Activated naive CD4-positive, alpha-beta T cell treated with anti-CD3 and anti-CD28 coated beads, Interleukin-2, amount 10 ng/mL, durations not matched to agents 7 days and 5 days (primary cell): Measurements from ENCODE around the gene EXOC2.

ENCODE experiments used
- CTCF ChIA-PET: fragments of 350-600 bp; sonication (Branson Sonifier 250); formaldehyde crosslinking; loops from one replicate; lab custom pipeline; 2021; ENCODE audit warnings: antibody characterized with exemption; lab: Charles Lee
- DNase-seq: peaks from one replicate; pipeline ENCODE4 v3.0.0-alpha.2; 2020
- H3K27ac Mint-ChIP-seq: one replicate; pipeline ENCODE4 v1.8.0; 2021; ENCODE audit warnings: mild to moderate bottlenecking, moderate library complexity, mixed read lengths
- H3K27me3 Mint-ChIP-seq: one replicate; pipeline ENCODE4 v1.8.0; 2021; ENCODE audit warnings: mild to moderate bottlenecking, mixed read lengths
- H3K36me3 Mint-ChIP-seq: one replicate; pipeline ENCODE4 v1.8.0; 2021; ENCODE audit warnings: mixed read lengths
- H3K4me1 Mint-ChIP-seq: one replicate; pipeline ENCODE4 v1.8.0; 2021; ENCODE audit warnings: mixed read lengths
- H3K4me3 Mint-ChIP-seq: one replicate; pipeline ENCODE4 v1.8.0; 2021; ENCODE audit warnings: mild to moderate bottlenecking, moderate library complexity, mixed read lengths
- H3K9me3 Mint-ChIP-seq: one replicate; pipeline ENCODE4 v1.8.0; 2021; ENCODE audit warnings: mixed read lengths

EXOC2 gene

GRCh38 chr6:657743-658142 lies 35.2 kb downstream of the EXOC2 start:
- Mint-ChIP-seq H3K9me3 (peaks cover 2% of the 10 kb centered on the region), H3K4me3 (no peak overlapping the region), H3K36me3 (peaks cover 23% of the 10 kb centered on the region), H3K27me3 (no peaks in the 10 kb centered on the region), H3K27ac (no peak overlapping the region), H3K4me1 (peaks cover 31% of the 10 kb centered on the region)
- CTCF ChIA-PET: no interaction called here
- DNase-seq: no peak

GRCh38 chr6:656460-657252 lies 36.3 kb downstream of the EXOC2 start, which contains the start of gene HUS1B:
Gene HUS1B (minus strand): TSS chr6:657100. CDS start chr6:656944, 156 bp downstream.
- Mint-ChIP-seq H3K27ac (no peak within 1 kb of the TSS), H3K36me3 (peaks cover 23% of the 10 kb centered on the region), H3K4me3 (no peak within 1 kb of the TSS), H3K9me3 (peaks cover 2% of the 10 kb centered on the region), H3K4me1 (peaks cover 26% of the 10 kb centered on the region), H3K27me3 (no peaks in the 10 kb centered on the region)
- CTCF ChIA-PET: no interaction called here
- no peak for DNase-seq

DNA sequence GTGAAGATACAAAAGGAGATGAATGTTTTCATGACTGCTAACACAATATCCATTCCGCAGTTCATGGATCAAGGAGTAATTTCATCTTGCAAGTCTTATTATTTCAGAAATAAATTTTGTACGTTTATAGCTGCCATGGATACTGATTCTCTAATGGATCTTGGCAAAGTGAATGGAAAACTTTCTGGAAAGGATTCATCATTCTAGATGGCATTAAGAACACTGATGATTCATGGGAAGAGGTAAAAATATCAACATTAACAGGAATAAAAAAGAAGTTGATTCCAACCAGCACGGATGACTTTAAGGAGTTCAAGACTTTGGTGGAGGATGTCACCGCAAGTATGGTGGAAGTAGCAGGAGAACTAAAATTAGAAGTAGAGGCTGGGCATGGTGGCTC lies 38.8 kb downstream of the EXOC2 start:
- CTCF ChIA-PET: interaction anchor here (0.7 kb wide), 1 partner anchor 945 kb away, joined by 3 read pairs; no protein-coding TSS in a partner anchor
- no peak overlapping the region for H3K27ac Mint-ChIP-seq
- DNase-seq: no peak
- H3K9me3 Mint-ChIP-seq: peaks cover 2% of the 10 kb centered on the region
- peaks cover 7% of the 10 kb centered on the region for H3K4me1 Mint-ChIP-seq
- H3K4me3 Mint-ChIP-seq: no peak overlapping the region
- peaks cover 23% of the 10 kb centered on the region for H3K36me3 Mint-ChIP-seq
- H3K27me3 Mint-ChIP-seq: no peaks in the 10 kb centered on the region

GRCh38 chr6:652865-653264 lies 40.1 kb downstream of the EXOC2 start:
- CTCF ChIA-PET: interaction anchor here (0.7 kb wide), 1 partner anchor 65 kb away, joined by 3 read pairs; no protein-coding TSS in a partner anchor
- DNase-seq: no peak
- Mint-ChIP-seq H3K27ac (no peak overlapping the region), H3K36me3 (peaks cover 21% of the 10 kb centered on the region), H3K27me3 (no peaks in the 10 kb centered on the region), H3K4me1 (peaks cover 3% of the 10 kb centered on the region), H3K4me3 (no peak overlapping the region), H3K9me3 (peaks cover 2% of the 10 kb centered on the region)

- CTCF ChIA-PET: interaction anchor here (1.0 kb wide), 1 partner anchor 10 kb away, joined by 3 read pairs; no protein-coding TSS in a partner anchor
- no peak for DNase-seq
These were observed 42.8 kb downstream of the EXOC2 start for GRCh38 chr6:650098-650497.

DNA sequence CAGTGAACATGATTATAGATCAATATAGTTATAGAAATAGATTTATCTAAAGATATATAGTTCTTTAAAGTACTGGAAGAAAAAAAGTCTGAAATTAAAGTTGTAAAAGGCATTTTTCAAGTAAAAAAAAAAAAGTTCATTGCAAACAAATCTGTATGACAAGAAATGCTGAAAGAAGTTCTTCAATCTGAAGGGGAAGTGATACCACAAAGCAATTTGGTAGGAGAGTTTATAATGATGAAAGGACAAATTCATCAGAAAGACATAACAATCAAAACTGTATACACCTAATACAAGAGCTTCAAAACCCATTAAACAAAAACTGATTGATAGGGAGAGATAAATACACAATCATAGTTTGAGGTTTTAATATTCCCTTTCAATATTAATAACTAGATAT lies 50.1 kb downstream of the EXOC2 start:
- DNase-seq: no peak
- Mint-ChIP-seq H3K4me1 (peaks cover 3% of the 10 kb centered on the region), H3K27ac (no peak overlapping the region), H3K4me3 (no peak overlapping the region), H3K36me3 (peaks cover 2% of the 10 kb centered on the region), H3K9me3 (no peaks in the 10 kb centered on the region), H3K27me3 (no peaks in the 10 kb centered on the region)
- CTCF ChIA-PET: interaction anchor here (0.6 kb wide), 1 partner anchor 17 kb away, joined by 3 read pairs; no protein-coding TSS in a partner anchor

More at GRCh38 chr6:650098-650497, 42.8 kb downstream of the EXOC2 start:
- Mint-ChIP-seq H3K36me3 (peaks cover 9% of the 10 kb centered on the region), H3K4me3 (no peak overlapping the region), H3K27me3 (no peaks in the 10 kb centered on the region), H3K9me3 (no peaks in the 10 kb centered on the region), H3K4me1 (peaks cover 6% of the 10 kb centered on the region), H3K27ac (no peak overlapping the region)

DNA sequence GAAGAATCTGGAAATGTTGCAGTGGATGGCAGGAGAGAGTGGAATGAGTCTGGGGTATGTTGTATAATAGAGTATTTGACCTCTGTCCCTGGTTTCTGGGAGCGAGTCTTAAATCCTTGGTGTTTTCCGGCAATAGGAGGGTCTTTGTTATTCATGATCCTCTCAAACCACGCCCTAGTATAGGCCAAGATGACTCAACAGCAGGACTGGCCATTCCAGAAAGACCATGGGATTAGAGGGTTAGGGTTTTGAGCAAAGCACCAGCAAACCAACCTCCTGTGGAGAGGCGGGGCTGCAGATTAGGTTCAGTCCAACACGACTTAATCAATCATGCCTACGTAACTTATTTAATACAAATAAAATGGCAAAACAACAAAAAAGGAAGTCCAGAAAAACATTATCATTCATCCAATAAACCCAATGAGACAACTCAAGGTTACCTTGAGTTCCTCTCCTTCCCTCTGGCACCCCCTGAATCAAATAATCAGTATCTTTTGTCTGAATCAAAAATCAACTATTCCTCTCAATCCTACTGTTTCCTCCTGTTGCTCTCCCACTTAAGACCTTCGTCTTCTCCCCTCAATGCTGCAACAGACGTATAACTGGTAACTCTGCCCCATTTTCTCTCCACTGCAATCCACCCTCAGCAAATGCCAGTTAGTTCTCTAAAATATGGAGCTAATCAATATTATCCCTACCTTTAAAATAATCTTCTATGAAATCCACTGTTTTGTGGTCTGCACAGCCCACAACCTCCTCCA lies 51.5 kb downstream of the EXOC2 start:
- DNase-seq: no peak
- Mint-ChIP-seq H3K27me3 (no peaks in the 10 kb centered on the region), H3K27ac (no peak overlapping the region), H3K4me3 (no peak overlapping the region), H3K36me3 (peaks cover 7% of the 10 kb centered on the region), H3K4me1 (peaks cover 3% of the 10 kb centered on the region), H3K9me3 (no peaks in the 10 kb centered on the region)
- CTCF ChIA-PET: no interaction called here

- peaks cover 20% of the 10 kb centered on the region for H3K36me3 Mint-ChIP-seq
- no peaks in the 10 kb centered on the region for H3K27me3 Mint-ChIP-seq
- no peaks in the 10 kb centered on the region for H3K4me1 Mint-ChIP-seq
- H3K4me3 Mint-ChIP-seq: no peak overlapping the region
- no peak overlapping the region for H3K27ac Mint-ChIP-seq
- DNase-seq: no peak
- H3K9me3 Mint-ChIP-seq: no peaks in the 10 kb centered on the region
- CTCF ChIA-PET: interaction anchor here (1.0 kb wide), 1 partner anchor 60 kb away, joined by 3 read pairs; no protein-coding TSS in a partner anchor
These were observed 56.5 kb downstream of the EXOC2 start for GRCh38 chr6:636488-636887.

- Mint-ChIP-seq H3K9me3 (no peaks in the 10 kb centered on the region), H3K27ac (no peak overlapping the region), H3K36me3 (peaks cover 25% of the 10 kb centered on the region), H3K4me3 (no peak overlapping the region), H3K27me3 (no peaks in the 10 kb centered on the region), H3K4me1 (no peaks in the 10 kb centered on the region)
- DNase-seq: no peak
- CTCF ChIA-PET: no interaction called here
These were observed 57.7 kb downstream of the EXOC2 start for GRCh38 chr6:635233-635632.

- CTCF ChIA-PET: no interaction called here
- DNase-seq: no peak
- peaks cover 9% of the 10 kb centered on the region for H3K4me1 Mint-ChIP-seq
- no peaks in the 10 kb centered on the region for H3K9me3 Mint-ChIP-seq
- H3K36me3 Mint-ChIP-seq: peaks cover 29% of the 10 kb centered on the region
- H3K27ac Mint-ChIP-seq: no peak overlapping the region
- H3K27me3 Mint-ChIP-seq: no peaks in the 10 kb centered on the region
- no peak overlapping the region for H3K4me3 Mint-ChIP-seq
These were observed 59.3 kb downstream of the EXOC2 start for GRCh38 chr6:633611-634010.

DNA sequence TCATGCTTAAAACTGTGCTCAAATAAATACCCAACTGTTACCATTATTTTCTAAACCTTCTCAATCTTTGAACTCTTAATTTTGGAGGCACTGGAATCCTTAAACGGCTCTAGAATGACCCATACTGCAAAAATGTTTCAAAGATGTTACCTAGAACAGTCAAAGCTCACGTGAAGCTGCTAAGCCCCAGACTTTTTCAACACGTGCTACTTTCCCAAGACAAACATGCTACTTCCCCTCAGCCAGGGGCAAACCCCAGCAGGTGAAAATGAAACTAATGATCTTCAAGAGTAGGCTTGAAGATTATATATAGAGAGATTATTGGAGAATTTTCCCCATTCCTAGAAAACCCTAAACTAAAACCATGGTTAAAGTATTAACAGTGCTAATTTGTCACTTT lies 64.2 kb downstream of the EXOC2 start:
- Mint-ChIP-seq H3K27ac (peak overlapping the region; percentile 11), H3K36me3 (peaks cover 34% of the 10 kb centered on the region), H3K9me3 (no peaks in the 10 kb centered on the region), H3K4me3 (no peak overlapping the region), H3K4me1 (peaks cover 23% of the 10 kb centered on the region), H3K27me3 (no peaks in the 10 kb centered on the region)
- no peak for DNase-seq
- CTCF ChIA-PET: no interaction called here

- H3K27ac Mint-ChIP-seq: no peak overlapping the region
- no peak overlapping the region for H3K4me3 Mint-ChIP-seq
- H3K36me3 Mint-ChIP-seq: peaks cover 30% of the 10 kb centered on the region
- H3K4me1 Mint-ChIP-seq: peaks cover 23% of the 10 kb centered on the region
- no peaks in the 10 kb centered on the region for H3K27me3 Mint-ChIP-seq
- CTCF ChIA-PET: interaction anchor here (0.7 kb wide), 1 partner anchor 16 kb away, joined by 3 read pairs; no protein-coding TSS in a partner anchor
- no peak for DNase-seq
- no peaks in the 10 kb centered on the region for H3K9me3 Mint-ChIP-seq
These were observed 66.7 kb downstream of the EXOC2 start for GRCh38 chr6:626236-626635.

- CTCF ChIA-PET: no interaction called here
- H3K27me3 Mint-ChIP-seq: no peaks in the 10 kb centered on the region
- no peaks in the 10 kb centered on the region for H3K9me3 Mint-ChIP-seq
- H3K4me1 Mint-ChIP-seq: peaks cover 23% of the 10 kb centered on the region
- H3K4me3 Mint-ChIP-seq: no peak overlapping the region
- peaks cover 25% of the 10 kb centered on the region for H3K36me3 Mint-ChIP-seq
- no peak for DNase-seq
- no peak overlapping the region for H3K27ac Mint-ChIP-seq
These were observed 68.0 kb downstream of the EXOC2 start for GRCh38 chr6:624979-625378.

GRCh38 chr6:622462-622861 lies 70.5 kb downstream of the EXOC2 start:
- Mint-ChIP-seq H3K36me3 (peaks cover 26% of the 10 kb centered on the region), H3K4me1 (peaks cover 6% of the 10 kb centered on the region), H3K4me3 (no peak overlapping the region), H3K9me3 (no peaks in the 10 kb centered on the region), H3K27ac (no peak overlapping the region), H3K27me3 (no peaks in the 10 kb centered on the region)
- CTCF ChIA-PET: interaction anchor here (1.0 kb wide), 1 partner anchor 100 kb away, joined by 3 read pairs; no protein-coding TSS in a partner anchor
- DNase-seq: no peak
